HG03196 (cell line): ENCODE measurements around the gene HNRNPAB.
"Not testable (repeated sequence)": the region's sequence is repeated elsewhere in the genome, so short reads cannot be mapped to it uniquely, and the experiment has no call there.

Experiments
- ATAC-seq: cut with Tn5 transposase; IDR thresholded peaks from one replicate; pipeline ENCODE4 v1.9.1; 2021; ENCODE audit not compliant: unreplicated experiment

HNRNPAB gene

GRCh38 chr5:178196281-178196812, 8.0 kb upstream of the HNRNPAB start:
- no peak for ATAC-seq

- no peak for ATAC-seq
Measured at GRCh38 chr5:178196986-178197385, 7.3 kb upstream of the HNRNPAB start.

- ATAC-seq: not testable (repeated sequence)
Measured at GRCh38 chr5:178198151-178198550, 6.2 kb upstream of the HNRNPAB start.

- ATAC-seq: no peak
Measured at GRCh38 chr5:178198706-178199105, 5.6 kb upstream of the HNRNPAB start.

GRCh38 chr5:178199581-178200434, 4.5 kb upstream of the HNRNPAB start:
- no peak for ATAC-seq

- no peak for ATAC-seq
Measured at GRCh38 chr5:178201221-178201926, 3.0 kb upstream of the HNRNPAB start.

GRCh38 chr5:178201927-178202235, 2.5 kb upstream of the HNRNPAB start:
- ATAC-seq: no peak

GRCh38 chr5:178202541-178202940, 1.8 kb upstream of the HNRNPAB start:
- ATAC-seq: no peak

- ATAC-seq: no peak
Measured at GRCh38 chr5:178203670-178204181, 607 bp upstream of the HNRNPAB start.

- ATAC-seq: peak; percentile 51
Measured at GRCh38 chr5:178204935-178205748, 809 bp downstream of the HNRNPAB start.

- ATAC-seq: no peak
Measured at GRCh38 chr5:178205749-178206047, 1.4 kb downstream of the HNRNPAB start.

GRCh38 chr5:178206166-178207101, 2.1 kb downstream of the HNRNPAB start:
- no peak for ATAC-seq

GRCh38 chr5:178207183-178207916, 3.0 kb downstream of the HNRNPAB start:
- ATAC-seq: no peak

- no peak for ATAC-seq
Measured at GRCh38 chr5:178207917-178208280, 3.6 kb downstream of the HNRNPAB start.

- no peak for ATAC-seq
Measured at GRCh38 chr5:178208540-178209227, 4.4 kb downstream of the HNRNPAB start.

- no peak for ATAC-seq
Measured at GRCh38 chr5:178209334-178210072, 5.2 kb downstream of the HNRNPAB start.

GRCh38 chr5:178210073-178210535, 5.8 kb downstream of the HNRNPAB start:
- ATAC-seq: no peak

- no peak for ATAC-seq
Measured at GRCh38 chr5:178210686-178211085, 6.4 kb downstream of the HNRNPAB start.
